Lower leg skin (tissue), 4 donors: ENCODE data around the gene PIK3R3. TPM values are rescaled to one million over a fixed set of nuclear protein-coding genes. Genes with fewer than 3 reads are reported as not detected.

ENCODE experiments used
- DNase-seq, 2 donors: peaks; one replicate each; pipeline ENCODE4 v3.0.0-alpha.2; 2019; ENCODE audit warnings: low spot score in 2 of 2
- H3K4me3 ChIP-seq: fragments of 200-600 bp; sonication (generic); 2 replicates; pipeline ENCODE4 v1.5.1; 2017; ENCODE audit warnings: mild to moderate bottlenecking, low read depth; ENCODE audit not compliant: poor library complexity, severe bottlenecking
- POLR2A ChIP-seq, 2 donors: fragments of 450-650 bp; IDR thresholded peaks; one replicate each; pipeline ENCODE4 v1.6.1; 2016 to 2017; ENCODE audit warnings: antibody characterized with exemption in 2 of 2, mild to moderate bottlenecking in 1 of 2, moderate library complexity in 1 of 2
- WGBS, 2 donors: methylation state at CpG; one replicate each; pipeline ENCODE4 v1.1.5; 2018; 5-methylcytosine and 5-hydroxymethylcytosine counted together
- intact Hi-C: fragments of 100-400 bp; cut with DNase I; formaldehyde crosslinking; loops from one replicate; pipeline ENCODE4 v1.15.0; 2023; ENCODE audit warnings: low total_unique reads
- total RNA-seq, 4 donors: library from RNA; depleted of rRNA; stranded (reverse); fragments of >200 nt; gene quantifications; one replicate each; pipeline ENCODE4 v1.1.0, GENCODE V29; 2016
- TF ChIP-seq, protein P1 (sequence below), 3 donors: fragments of 450-650 bp; IDR thresholded peaks; one replicate each; pipeline ENCODE4 v1.5.1; 2016; ENCODE audit warnings: antibody characterized with exemption in 3 of 3, mild to moderate bottlenecking in 3 of 3, moderate library complexity in 2 of 3

The PIK3R3 gene
- total RNA-seq, 4 donors from 2014 or later, result 4.4 to 18.4 (median 11.7) TPM

DNA sequence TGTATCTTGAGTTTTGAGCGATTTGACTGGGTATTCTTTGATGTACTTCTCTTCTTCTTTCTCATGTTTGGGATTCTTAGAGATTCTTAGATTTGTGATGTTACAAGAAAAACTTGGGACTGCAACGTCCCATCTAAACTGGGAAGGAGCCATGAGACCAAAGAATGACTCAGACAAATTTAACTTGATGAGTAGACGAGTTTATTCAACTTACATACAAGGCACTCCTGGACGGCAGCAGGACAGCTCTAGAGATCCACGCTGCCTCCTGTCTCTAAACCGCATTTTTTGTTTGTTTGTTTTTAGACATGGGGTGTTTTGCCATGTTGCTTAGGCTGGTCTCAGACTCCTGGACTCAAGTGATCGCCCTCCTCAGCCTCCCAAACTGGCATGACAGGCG is 137.1 kb downstream of the PIK3R3 start:
- intact Hi-C loops, result no loop called here
- no peak for TF ChIP-seq POLR2A (IDR thresholded peaks at IDR 0.05)
- TF ChIP-seq, protein P1, sequence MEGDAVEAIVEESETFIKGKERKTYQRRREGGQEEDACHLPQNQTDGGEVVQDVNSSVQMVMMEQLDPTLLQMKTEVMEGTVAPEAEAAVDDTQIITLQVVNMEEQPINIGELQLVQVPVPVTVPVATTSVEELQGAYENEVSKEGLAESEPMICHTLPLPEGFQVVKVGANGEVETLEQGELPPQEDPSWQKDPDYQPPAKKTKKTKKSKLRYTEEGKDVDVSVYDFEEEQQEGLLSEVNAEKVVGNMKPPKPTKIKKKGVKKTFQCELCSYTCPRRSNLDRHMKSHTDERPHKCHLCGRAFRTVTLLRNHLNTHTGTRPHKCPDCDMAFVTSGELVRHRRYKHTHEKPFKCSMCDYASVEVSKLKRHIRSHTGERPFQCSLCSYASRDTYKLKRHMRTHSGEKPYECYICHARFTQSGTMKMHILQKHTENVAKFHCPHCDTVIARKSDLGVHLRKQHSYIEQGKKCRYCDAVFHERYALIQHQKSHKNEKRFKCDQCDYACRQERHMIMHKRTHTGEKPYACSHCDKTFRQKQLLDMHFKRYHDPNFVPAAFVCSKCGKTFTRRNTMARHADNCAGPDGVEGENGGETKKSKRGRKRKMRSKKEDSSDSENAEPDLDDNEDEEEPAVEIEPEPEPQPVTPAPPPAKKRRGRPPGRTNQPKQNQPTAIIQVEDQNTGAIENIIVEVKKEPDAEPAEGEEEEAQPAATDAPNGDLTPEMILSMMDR (IDR thresholded peaks at IDR 0.05), result no peak
- no peak overlapping the region for H3K4me3 ChIP-seq
- WGBS, 2 donors, result 80 to 87% methylated on average over 8 of the region's 8 CpGs
- no peak for DNase-seq

DNA sequence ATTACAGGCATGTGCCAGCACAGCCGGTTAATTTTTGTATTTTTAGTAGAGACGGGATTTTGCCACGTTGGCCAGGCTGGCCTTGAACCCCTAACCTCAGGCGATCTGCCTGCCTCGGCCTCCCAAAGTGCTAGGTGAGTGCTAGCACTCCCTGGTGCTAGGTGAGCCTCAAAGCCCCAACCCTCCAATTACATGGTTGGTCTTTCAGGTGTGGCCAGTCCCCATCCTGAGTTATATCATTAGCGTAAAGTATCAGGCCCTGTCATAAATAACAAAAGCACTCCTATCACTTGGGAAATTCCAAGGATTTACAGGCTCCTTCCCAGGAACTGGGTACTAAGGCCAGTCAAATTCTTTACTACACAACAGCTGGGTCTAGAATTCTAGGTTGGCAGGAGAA is 138.0 kb downstream of the PIK3R3 start:
- no peak overlapping the region for H3K4me3 ChIP-seq
- DNase-seq, result no peak
- intact Hi-C loops, result no loop called here
- TF ChIP-seq POLR2A (IDR thresholded peaks at IDR 0.05), result no peak
- TF ChIP-seq, protein P1 (IDR thresholded peaks at IDR 0.05), result no peak
- 93 to 97% methylated on average over 6 of the region's 6 CpGs for WGBS, 2 donors

Other genes with a start within 250 kb of the PIK3R3 start
- 10 to 100 TPM in 1 of 4 donors, 1 to 10 TPM in 3; 2.9 to 10.9 (median 5.9) TPM for gene TSPAN1, start 42.5 kb upstream of the PIK3R3 start, total RNA-seq
- not detected for gene P3R3URF, start 43.9 kb upstream of the PIK3R3 start, total RNA-seq
- 10 to 100 TPM; 26.4 to 46.7 (median 36.4) TPM for gene POMGNT1, start 65.8 kb upstream of the PIK3R3 start, total RNA-seq
- gene LURAP1, start 70.7 kb upstream of the PIK3R3 start, total RNA-seq, result 1 to 10 TPM; 2.4 to 5.1 (median 4.0) TPM
- gene RAD54L, start 115.1 kb upstream of the PIK3R3 start, total RNA-seq, result under 1 TPM; 0.19 to 0.89 (median 0.47) TPM
- 10 to 100 TPM; 74.6 to 87.8 (median 82.3) TPM for gene LRRC41, start 171.0 kb upstream of the PIK3R3 start, total RNA-seq
- gene UQCRH, start 171.1 kb upstream of the PIK3R3 start, total RNA-seq, result 100 to 1,000 TPM; 223 to 278 (median 237) TPM
- gene NSUN4, start 208.2 kb upstream of the PIK3R3 start, total RNA-seq, result 10 to 100 TPM; 15.6 to 62.3 (median 22.9) TPM